Psoas muscle (tissue), 8 donors: ENCODE results near the gene FAM47B. TPM values are rescaled to one million over a fixed set of nuclear protein-coding genes. Genes with fewer than 3 reads are reported as not detected.

Experiments used
- ATAC-seq, 4 donors: fragments of 200-7000 bp; cut with Tn5 transposase; one replicate each; pipeline ENCODE4 v1.9.1; 2020; ENCODE audit warnings: moderate library complexity in 3 of 4, mild to moderate bottlenecking in 2 of 4
- DNase-seq, 2 donors: peaks; one replicate each; pipeline ENCODE4 v3.0.0-alpha.2; 2020
- H3K27ac ChIP-seq: fragments of 200-600 bp; one replicate; pipeline ENCODE4 v1.8.0; 2022
- H3K27me3 ChIP-seq, 3 donors: fragments of 200-600 bp in 1 of 3; one replicate each; pipeline versions ENCODE4 v1.6.1 to v1.8.0; 2013 to 2022; ENCODE audit warnings: low read length in 2 of 3, mild to moderate bottlenecking in 2 of 3, moderate library complexity in 1 of 3; ENCODE audit not compliant: insufficient read depth in 3 of 3
- H3K36me3 ChIP-seq, 2 donors: fragments of 200-600 bp in 1 of 2; one replicate each; pipeline versions ENCODE4 v1.6.1 to v1.8.0; 2013 to 2022; ENCODE audit warnings: low read depth in 1 of 2, mild to moderate bottlenecking in 1 of 2, moderate library complexity in 1 of 2; ENCODE audit not compliant: insufficient read depth in 1 of 2
- H3K4me1 ChIP-seq: fragments of 200-600 bp; one replicate; pipeline ENCODE4 v1.8.0; 2022
- H3K4me3 ChIP-seq: fragments of 200-600 bp; one replicate; pipeline ENCODE4 v1.8.0; 2022; ENCODE audit warnings: mild to moderate bottlenecking
- H3K9me3 ChIP-seq: fragments of 200-600 bp; one replicate; pipeline ENCODE4 v1.8.0; 2022
- WGBS, 3 donors: extraction: QIAGEN DNeasy Blood & Tissue Kit; methylation state at CpG; one replicate each; pipeline versions ENCODE4 v1.1.6 to v1.1.7; 2013; 5-methylcytosine and 5-hydroxymethylcytosine counted together
- intact Hi-C, 2 donors: fragments of 100-400 bp; cut with DNase I; formaldehyde crosslinking; loops; one replicate each; pipeline versions ENCODE4 v1.11.0 to v1.14.2; 2022
- long read RNA-seq, 2 donors: library from polyadenylated mRNA; unstranded; transcript quantifications; one replicate each; pipeline ENCODE4 v2.0.0, GENCODE V29; 2021
- polyA plus RNA-seq, 3 donors: library from polyadenylated mRNA; stranded (reverse); fragments of 200-250 nt; gene quantifications; one replicate each; pipeline ENCODE4 v1.2.3, GENCODE V29; 2013
- total RNA-seq, 4 donors: library from RNA; stranded (reverse); fragmentation: NEBNext Ultra II Directional in 2 of 4; extraction: Animal tissue kit (Norgen Biotek cat#: 25700) in 2 of 4; gene quantifications; one replicate each; pipeline versions ENCODE4 v1.2.1 to v1.2.4, GENCODE V29; 2021 to 2023
- TF ChIP-seq, protein P1 (sequence below): fragments of 200-600 bp; IDR thresholded peaks from one replicate; pipeline ENCODE4 v1.8.0; 2022; ENCODE audit warnings: antibody characterized with exemption
- donor health status: healthy with polysubstance abuse.
- donor health status: DM: no; HTN: no; CAD: no; lungs with moderate emphysema.
- donor health status: Bipolar disorder and iron deficiency.
- donor health status: healthy.
- donor health status: DM: yes; HTN: yes; CAD: no.
- donor health status: DM: no; HTN: no; CAD: no.
- donor health status: DM: no; HTN: no; CAD: no.
- donor health status: DM: yes; HTN: yes; CAD: no.

FAM47B gene
- total RNA-seq (not detected), polyA plus RNA-seq (not detected)
- long read RNA-seq, donor 1 = 0 reads
- long read RNA-seq, donor 2 = 0 reads

DNA sequence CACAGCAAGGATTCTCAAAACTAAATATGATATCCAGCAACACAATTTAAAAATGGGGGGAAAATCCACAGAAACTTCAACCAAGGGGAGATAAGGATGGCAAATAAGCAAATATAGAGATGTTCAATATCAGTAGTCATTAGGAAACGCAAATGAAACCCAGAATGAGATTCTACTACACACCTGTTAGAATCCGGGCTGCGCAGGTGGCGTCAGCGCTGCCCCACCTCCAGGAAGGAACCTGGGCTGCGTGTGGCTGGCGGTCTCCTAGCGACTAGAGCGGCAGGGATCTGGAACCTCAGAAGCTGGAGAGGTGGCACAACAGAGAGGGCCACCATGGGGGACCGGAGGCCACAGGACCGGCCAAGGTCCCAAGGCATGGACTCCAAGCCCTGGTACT lies at the start of gene FAM47B:
FAM47B (plus strand) TSS at position 301 of the 400 bp plus-strand sequence; CDS start at position 337, 36 bp downstream.
- ATAC-seq = no peak
- Histone ChIP-seq H3K4me1 (no peaks in the 10 kb centered on the region), H3K36me3 (no peaks in the 10 kb centered on the region), H3K4me3 (no peak within 1 kb of the TSS), H3K27ac (no peak within 1 kb of the TSS), H3K9me3 (no peaks in the 10 kb centered on the region), H3K27me3 (no peaks in the 10 kb centered on the region)
- 80 to 97% (median 96%) methylated on average over 11 of the region's 11 CpGs for WGBS, 3 donors
- TF ChIP-seq, protein P1, sequence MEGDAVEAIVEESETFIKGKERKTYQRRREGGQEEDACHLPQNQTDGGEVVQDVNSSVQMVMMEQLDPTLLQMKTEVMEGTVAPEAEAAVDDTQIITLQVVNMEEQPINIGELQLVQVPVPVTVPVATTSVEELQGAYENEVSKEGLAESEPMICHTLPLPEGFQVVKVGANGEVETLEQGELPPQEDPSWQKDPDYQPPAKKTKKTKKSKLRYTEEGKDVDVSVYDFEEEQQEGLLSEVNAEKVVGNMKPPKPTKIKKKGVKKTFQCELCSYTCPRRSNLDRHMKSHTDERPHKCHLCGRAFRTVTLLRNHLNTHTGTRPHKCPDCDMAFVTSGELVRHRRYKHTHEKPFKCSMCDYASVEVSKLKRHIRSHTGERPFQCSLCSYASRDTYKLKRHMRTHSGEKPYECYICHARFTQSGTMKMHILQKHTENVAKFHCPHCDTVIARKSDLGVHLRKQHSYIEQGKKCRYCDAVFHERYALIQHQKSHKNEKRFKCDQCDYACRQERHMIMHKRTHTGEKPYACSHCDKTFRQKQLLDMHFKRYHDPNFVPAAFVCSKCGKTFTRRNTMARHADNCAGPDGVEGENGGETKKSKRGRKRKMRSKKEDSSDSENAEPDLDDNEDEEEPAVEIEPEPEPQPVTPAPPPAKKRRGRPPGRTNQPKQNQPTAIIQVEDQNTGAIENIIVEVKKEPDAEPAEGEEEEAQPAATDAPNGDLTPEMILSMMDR = no peak
- DNase-seq = no peak
- intact Hi-C loops = no loop called here

DNA sequence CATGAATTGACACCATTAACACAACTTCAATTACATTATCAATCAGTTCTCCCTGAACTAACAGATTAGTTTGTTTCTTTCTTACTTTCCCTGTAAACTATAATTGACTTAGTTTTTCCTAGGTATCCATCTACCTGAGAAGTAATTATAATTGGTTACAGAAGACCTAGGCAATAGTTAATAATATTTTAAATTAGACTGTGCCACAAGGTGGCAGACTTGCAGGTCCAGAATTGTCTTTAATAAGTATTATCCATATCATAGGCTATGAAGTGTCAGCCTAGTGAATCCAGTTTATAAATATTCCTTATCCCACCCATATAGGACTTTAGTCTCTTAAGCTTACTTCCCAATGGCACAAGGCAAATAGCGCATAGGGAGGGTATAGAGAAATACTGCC lies 48.9 kb upstream of the FAM47B start:
- Histone ChIP-seq H3K4me3 (no peak overlapping the region), H3K4me1 (no peaks in the 10 kb centered on the region), H3K27me3 (peaks cover 0 to 10% (median 0%) of the 10 kb centered on the region in 3 donors), H3K9me3 (no peaks in the 10 kb centered on the region), H3K36me3 (no peaks in the 10 kb centered on the region), H3K27ac (no peak overlapping the region)
- intact Hi-C loops = no loop called here
- ATAC-seq (no peak), DNase-seq (no peak)
- TF ChIP-seq, protein P1 = peak; percentile 36
- WGBS, 3 donors = 72 to 100% (median 93%) methylated on average over 1 of the region's 1 CpG

DNA sequence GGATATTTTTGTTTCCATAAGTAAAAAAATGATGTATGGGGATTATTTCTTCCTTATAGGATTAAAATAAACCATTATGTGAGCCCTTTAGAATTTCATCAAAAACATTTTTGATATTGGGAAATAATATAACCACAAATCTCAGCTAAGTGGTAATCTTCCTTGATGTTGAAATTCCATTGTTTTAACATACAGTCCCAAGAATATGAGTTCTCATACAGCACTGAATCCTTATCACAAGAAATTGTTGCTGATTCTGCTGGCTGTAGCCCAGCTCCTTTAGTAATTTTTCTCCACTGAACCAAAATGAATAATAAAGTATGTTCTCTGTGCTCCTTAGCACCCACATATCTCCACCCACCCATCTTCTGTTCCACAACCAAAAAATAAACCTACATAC lies 41.9 kb upstream of the FAM47B start:
- ATAC-seq (no peak), DNase-seq (no peak)
- Histone ChIP-seq H3K9me3 (no peaks in the 10 kb centered on the region), H3K27me3 (peaks cover 0 to 3% (median 0%) of the 10 kb centered on the region in 3 donors), H3K36me3 (no peaks in the 10 kb centered on the region), H3K27ac (no peak overlapping the region), H3K4me1 (no peaks in the 10 kb centered on the region), H3K4me3 (no peak overlapping the region)
- intact Hi-C loops = no loop called here
- TF ChIP-seq, protein P1 = no peak

DNA sequence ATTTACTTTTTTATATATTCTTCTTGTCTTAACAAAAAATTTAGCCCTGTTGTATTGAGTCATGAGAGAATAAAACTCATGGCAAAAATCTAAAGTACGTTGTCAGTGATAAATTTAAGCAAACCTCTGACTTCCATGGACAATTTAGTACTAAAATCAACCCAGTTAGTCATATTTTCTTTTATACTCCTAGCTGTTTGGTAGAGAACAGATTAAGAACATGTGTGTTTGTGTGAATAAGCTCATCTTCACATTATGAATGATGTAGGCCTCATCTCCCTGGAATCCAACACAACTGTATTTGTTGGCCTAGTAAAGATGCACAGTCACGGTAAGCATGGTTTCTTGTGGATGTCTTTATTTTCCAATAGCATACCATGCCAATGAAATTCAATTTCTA lies 40.8 kb upstream of the FAM47B start:
- H3K27ac ChIP-seq = no peak overlapping the region
- DNase-seq (no peak), ATAC-seq (no peak)
- peaks cover 0 to 3% (median 0%) of the 10 kb centered on the region in 3 donors for H3K27me3 ChIP-seq
- no peaks in the 10 kb centered on the region for H3K4me1 ChIP-seq
- no peaks in the 10 kb centered on the region for H3K36me3 ChIP-seq
- TF ChIP-seq, protein P1 = no peak
- no peak overlapping the region for H3K4me3 ChIP-seq
- WGBS, 3 donors = 64 to 74% (median 71%) methylated on average over 2 of the region's 2 CpGs
- no peaks in the 10 kb centered on the region for H3K9me3 ChIP-seq
- intact Hi-C loops = no loop called here

DNA sequence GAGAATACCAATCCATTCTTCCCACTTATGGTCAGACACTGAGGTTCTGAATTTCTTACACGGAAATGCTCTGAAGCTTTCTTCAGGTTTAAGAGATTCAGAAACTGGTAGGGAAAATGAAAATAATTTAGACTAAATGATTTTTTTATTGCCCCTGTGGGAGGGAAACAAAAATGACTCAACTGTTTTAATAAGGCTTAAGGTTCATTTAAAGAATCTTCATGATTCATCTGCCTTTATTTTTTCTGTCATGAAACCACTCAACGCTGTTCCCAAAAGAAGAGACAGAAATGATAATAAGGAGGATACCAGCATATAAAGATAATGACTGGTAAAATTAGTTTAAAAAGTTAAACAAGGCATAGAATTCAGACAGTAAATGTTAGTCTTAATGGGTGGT lies 39.3 kb upstream of the FAM47B start:
- no peaks in the 10 kb centered on the region for H3K4me1 ChIP-seq
- no peaks in the 10 kb centered on the region for H3K9me3 ChIP-seq
- no peaks in the 10 kb centered on the region for H3K36me3 ChIP-seq
- TF ChIP-seq, protein P1 = no peak
- no peak overlapping the region for H3K4me3 ChIP-seq
- no peak overlapping the region for H3K27ac ChIP-seq
- DNase-seq = no peak
- intact Hi-C loops = no loop called here
- ATAC-seq = no peak
- H3K27me3 ChIP-seq = peaks cover 0 to under 1% (median 0%) of the 10 kb centered on the region in 3 donors
- WGBS, 3 donors = 62 to 94% (median 76%) methylated on average over 2 of the region's 2 CpGs
